WTC11 (cell line): ENCODE results near the gene SRC.

Source experiments
- CBFB ChIP-seq: sonication (generic); formaldehyde crosslinking; IDR thresholded peaks from 2 replicates; pipeline ENCODE4 v1.8.1; 2022; ENCODE audit warnings: mild to moderate bottlenecking, low read depth, missing genetic modification reagents
- ETV6 ChIP-seq: sonication (generic); formaldehyde crosslinking; IDR thresholded peaks from 2 replicates; pipeline ENCODE4 v1.8.1; 2022; ENCODE audit warnings: mild to moderate bottlenecking, missing genetic modification reagents
- FOXJ3 ChIP-seq: sonication (generic); formaldehyde crosslinking; IDR thresholded peaks from 2 replicates; pipeline ENCODE4 v1.9.0; 2021; ENCODE audit warnings: missing genetic modification reagents, mild to moderate bottlenecking, borderline replicate concordance
- FOXK1 ChIP-seq: sonication (generic); formaldehyde crosslinking; IDR thresholded peaks from 2 replicates; pipeline ENCODE4 v1.8.0; 2022; ENCODE audit warnings: mild to moderate bottlenecking, moderate library complexity, missing genetic modification reagents
- GABPB1 ChIP-seq: sonication (generic); formaldehyde crosslinking; IDR thresholded peaks from 2 replicates; pipeline ENCODE4 v1.8.1; 2023; ENCODE audit warnings: mild to moderate bottlenecking, missing genetic modification reagents
- ZNF263 ChIP-seq: sonication (generic); formaldehyde crosslinking; IDR thresholded peaks from 2 replicates; pipeline ENCODE4 v1.8.1; 2022; ENCODE audit warnings: low read depth, mild to moderate bottlenecking, moderate library complexity, missing genetic modification reagents
- ZNF416 ChIP-seq: fragments of 250-450 bp; sonication (Bioruptor Pico); IDR thresholded peaks from 2 replicates; pipeline ENCODE4 v1.9.0; 2021; ENCODE audit warnings: mild to moderate bottlenecking, inconsistent platforms
- TF ChIP-seq, protein P1 (sequence below): fragments of 200-600 bp; IDR thresholded peaks from 2 replicates; pipeline ENCODE4 v1.8.0; 2022; ENCODE audit warnings: antibody characterized with exemption
- TF ChIP-seq, protein P2 (sequence below): sonication (generic); formaldehyde crosslinking; conservative IDR thresholded peaks from 2 replicates; pipeline ENCODE4 v1.8.1; 2022; ENCODE audit warnings: mild to moderate bottlenecking, missing genetic modification reagents
- TF ChIP-seq, protein P3 (sequence below): sonication (generic); formaldehyde crosslinking; IDR thresholded peaks from 2 replicates; pipeline ENCODE4 v1.8.1; 2022; ENCODE audit warnings: low read depth, missing genetic modification reagents, borderline replicate concordance
- TF ChIP-seq, protein P4 (sequence below): sonication (generic); formaldehyde crosslinking; IDR thresholded peaks from 2 replicates; pipeline ENCODE4 v1.8.1; 2023; ENCODE audit warnings: mild to moderate bottlenecking, missing genetic modification reagents, borderline replicate concordance

DNA sequence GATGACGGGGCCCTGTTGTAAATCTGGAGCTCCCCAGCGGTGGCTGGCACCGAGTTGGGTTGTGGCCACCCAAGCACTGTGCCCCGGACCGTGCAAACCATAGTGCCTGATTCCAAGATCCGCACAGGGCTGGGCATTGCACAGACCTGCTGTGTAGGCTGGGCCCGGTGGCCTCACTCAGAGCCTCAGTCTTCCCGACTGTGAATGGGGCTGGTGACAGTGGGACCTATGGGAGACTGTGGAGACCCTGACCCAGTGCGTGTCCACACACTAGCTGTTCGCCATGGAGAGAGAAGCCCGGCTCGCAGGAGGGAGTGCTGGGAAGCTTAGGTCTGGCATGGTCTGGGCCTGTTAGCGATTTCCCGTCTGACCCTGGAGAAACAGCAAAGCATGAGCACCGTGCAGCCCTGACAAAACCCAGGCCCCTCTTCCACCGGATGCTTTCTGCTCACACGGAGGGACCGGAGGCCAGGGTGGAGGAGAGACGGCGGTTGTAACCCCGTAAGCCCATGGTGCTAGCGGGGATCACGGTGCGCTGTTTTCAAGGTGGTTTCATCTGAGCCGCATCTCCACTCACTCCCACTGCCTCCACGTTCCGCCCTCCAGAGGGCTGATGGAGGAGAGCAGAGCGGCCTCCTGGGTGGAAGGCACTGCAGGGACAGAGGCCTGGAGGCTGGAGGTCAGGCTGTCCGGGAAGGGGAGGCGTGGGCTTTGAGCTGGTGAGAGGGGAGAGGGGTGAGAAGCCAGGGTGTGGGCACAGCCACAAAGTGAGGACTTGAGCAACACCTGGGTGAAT, 52.2 kb downstream of the SRC start:
- TF ChIP-seq ZNF263 (CRISPR knock-in tag) = no peak
- no peak for TF ChIP-seq FOXJ3 (CRISPR knock-in tag)
- TF ChIP-seq, protein P1, sequence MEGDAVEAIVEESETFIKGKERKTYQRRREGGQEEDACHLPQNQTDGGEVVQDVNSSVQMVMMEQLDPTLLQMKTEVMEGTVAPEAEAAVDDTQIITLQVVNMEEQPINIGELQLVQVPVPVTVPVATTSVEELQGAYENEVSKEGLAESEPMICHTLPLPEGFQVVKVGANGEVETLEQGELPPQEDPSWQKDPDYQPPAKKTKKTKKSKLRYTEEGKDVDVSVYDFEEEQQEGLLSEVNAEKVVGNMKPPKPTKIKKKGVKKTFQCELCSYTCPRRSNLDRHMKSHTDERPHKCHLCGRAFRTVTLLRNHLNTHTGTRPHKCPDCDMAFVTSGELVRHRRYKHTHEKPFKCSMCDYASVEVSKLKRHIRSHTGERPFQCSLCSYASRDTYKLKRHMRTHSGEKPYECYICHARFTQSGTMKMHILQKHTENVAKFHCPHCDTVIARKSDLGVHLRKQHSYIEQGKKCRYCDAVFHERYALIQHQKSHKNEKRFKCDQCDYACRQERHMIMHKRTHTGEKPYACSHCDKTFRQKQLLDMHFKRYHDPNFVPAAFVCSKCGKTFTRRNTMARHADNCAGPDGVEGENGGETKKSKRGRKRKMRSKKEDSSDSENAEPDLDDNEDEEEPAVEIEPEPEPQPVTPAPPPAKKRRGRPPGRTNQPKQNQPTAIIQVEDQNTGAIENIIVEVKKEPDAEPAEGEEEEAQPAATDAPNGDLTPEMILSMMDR = no peak
- no peak for TF ChIP-seq ETV6 (CRISPR knock-in tag)
- TF ChIP-seq, protein P2, sequence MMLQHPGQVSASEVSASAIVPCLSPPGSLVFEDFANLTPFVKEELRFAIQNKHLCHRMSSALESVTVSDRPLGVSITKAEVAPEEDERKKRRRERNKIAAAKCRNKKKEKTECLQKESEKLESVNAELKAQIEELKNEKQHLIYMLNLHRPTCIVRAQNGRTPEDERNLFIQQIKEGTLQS (CRISPR knock-in tag) = no peak
- no peak for TF ChIP-seq CBFB (CRISPR knock-in tag)
- no peak for TF ChIP-seq GABPB1 (CRISPR knock-in tag)
- TF ChIP-seq FOXK1 (CRISPR knock-in tag) = no peak
- TF ChIP-seq, protein P3, sequence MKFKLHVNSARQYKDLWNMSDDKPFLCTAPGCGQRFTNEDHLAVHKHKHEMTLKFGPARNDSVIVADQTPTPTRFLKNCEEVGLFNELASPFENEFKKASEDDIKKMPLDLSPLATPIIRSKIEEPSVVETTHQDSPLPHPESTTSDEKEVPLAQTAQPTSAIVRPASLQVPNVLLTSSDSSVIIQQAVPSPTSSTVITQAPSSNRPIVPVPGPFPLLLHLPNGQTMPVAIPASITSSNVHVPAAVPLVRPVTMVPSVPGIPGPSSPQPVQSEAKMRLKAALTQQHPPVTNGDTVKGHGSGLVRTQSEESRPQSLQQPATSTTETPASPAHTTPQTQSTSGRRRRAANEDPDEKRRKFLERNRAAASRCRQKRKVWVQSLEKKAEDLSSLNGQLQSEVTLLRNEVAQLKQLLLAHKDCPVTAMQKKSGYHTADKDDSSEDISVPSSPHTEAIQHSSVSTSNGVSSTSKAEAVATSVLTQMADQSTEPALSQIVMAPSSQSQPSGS (CRISPR knock-in tag) = no peak
- no peak for TF ChIP-seq ZNF416 (CRISPR knock-in tag)
- TF ChIP-seq, protein P4, sequence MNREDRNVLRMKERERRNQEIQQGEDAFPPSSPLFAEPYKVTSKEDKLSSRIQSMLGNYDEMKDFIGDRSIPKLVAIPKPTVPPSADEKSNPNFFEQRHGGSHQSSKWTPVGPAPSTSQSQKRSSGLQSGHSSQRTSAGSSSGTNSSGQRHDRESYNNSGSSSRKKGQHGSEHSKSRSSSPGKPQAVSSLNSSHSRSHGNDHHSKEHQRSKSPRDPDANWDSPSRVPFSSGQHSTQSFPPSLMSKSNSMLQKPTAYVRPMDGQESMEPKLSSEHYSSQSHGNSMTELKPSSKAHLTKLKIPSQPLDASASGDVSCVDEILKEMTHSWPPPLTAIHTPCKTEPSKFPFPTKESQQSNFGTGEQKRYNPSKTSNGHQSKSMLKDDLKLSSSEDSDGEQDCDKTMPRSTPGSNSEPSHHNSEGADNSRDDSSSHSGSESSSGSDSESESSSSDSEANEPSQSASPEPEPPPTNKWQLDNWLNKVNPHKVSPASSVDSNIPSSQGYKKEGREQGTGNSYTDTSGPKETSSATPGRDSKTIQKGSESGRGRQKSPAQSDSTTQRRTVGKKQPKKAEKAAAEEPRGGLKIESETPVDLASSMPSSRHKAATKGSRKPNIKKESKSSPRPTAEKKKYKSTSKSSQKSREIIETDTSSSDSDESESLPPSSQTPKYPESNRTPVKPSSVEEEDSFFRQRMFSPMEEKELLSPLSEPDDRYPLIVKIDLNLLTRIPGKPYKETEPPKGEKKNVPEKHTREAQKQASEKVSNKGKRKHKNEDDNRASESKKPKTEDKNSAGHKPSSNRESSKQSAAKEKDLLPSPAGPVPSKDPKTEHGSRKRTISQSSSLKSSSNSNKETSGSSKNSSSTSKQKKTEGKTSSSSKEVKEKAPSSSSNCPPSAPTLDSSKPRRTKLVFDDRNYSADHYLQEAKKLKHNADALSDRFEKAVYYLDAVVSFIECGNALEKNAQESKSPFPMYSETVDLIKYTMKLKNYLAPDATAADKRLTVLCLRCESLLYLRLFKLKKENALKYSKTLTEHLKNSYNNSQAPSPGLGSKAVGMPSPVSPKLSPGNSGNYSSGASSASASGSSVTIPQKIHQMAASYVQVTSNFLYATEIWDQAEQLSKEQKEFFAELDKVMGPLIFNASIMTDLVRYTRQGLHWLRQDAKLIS = no peak
